IPS-20b (cell line): ENCODE data around the gene HUNK.
"Not testable (repeated sequence)": the region's sequence is repeated elsewhere in the genome, so short reads cannot be mapped to it uniquely, and the experiment has no call there.

Experiments used
- H3K27ac ChIP-seq: one replicate; pipeline ENCODE4 v1.5.1; 2013; ENCODE audit warnings: low read length
- H3K27me3 ChIP-seq: 2 replicates; pipeline ENCODE4 v1.6.1; 2013; ENCODE audit warnings: mild to moderate bottlenecking, low read length, inconsistent platforms; ENCODE audit not compliant: insufficient read depth
- H3K36me3 ChIP-seq: 2 replicates; pipeline ENCODE4 v1.6.1; 2013; ENCODE audit warnings: low read depth, mild to moderate bottlenecking, inconsistent platforms, low read length, moderate library complexity; ENCODE audit not compliant: insufficient read depth
- H3K4me1 ChIP-seq: 2 replicates; pipeline ENCODE4 v1.6.1; 2013; ENCODE audit warnings: mild to moderate bottlenecking, control low read depth, inconsistent platforms, low read length, moderate library complexity; ENCODE audit not compliant: insufficient read depth
- H3K4me3 ChIP-seq: 2 replicates; pipeline ENCODE4 v1.5.1; 2013; ENCODE audit warnings: mild to moderate bottlenecking, low read length, inconsistent platforms
- H3K9ac ChIP-seq: 2 replicates; pipeline ENCODE4 v1.6.1; 2013; ENCODE audit warnings: low read depth, mild to moderate bottlenecking, inconsistent platforms, low read length, moderate library complexity
- H3K9me3 ChIP-seq: 2 replicates; pipeline ENCODE4 v1.6.1; 2013; ENCODE audit warnings: mild to moderate bottlenecking, low read depth, low read length, inconsistent platforms; ENCODE audit not compliant: insufficient read depth

The HUNK gene

GRCh38 chr21:32015461-32016139, 142.8 kb downstream of the HUNK start:
- Histone ChIP-seq H3K9me3 (no peaks in the 10 kb centered on the region), H3K27ac (no peak overlapping the region), H3K36me3 (no peaks in the 10 kb centered on the region), H3K4me3 (no peak overlapping the region), H3K9ac (no peak overlapping the region), H3K27me3 (no peaks in the 10 kb centered on the region), H3K4me1 (no peaks in the 10 kb centered on the region)

- H3K4me1 ChIP-seq: no peaks in the 10 kb centered on the region
- H3K9me3 ChIP-seq: no peaks in the 10 kb centered on the region
- no peaks in the 10 kb centered on the region for H3K27me3 ChIP-seq
- H3K27ac ChIP-seq: no peak overlapping the region
- H3K9ac ChIP-seq: no peak overlapping the region
- no peak overlapping the region for H3K4me3 ChIP-seq
- H3K36me3 ChIP-seq: no peaks in the 10 kb centered on the region
These were observed 145.6 kb downstream of the HUNK start for GRCh38 chr21:32018381-32018780.

- no peaks in the 10 kb centered on the region for H3K9me3 ChIP-seq
- H3K27ac ChIP-seq: no peak overlapping the region
- no peaks in the 10 kb centered on the region for H3K27me3 ChIP-seq
- no peak overlapping the region for H3K9ac ChIP-seq
- no peaks in the 10 kb centered on the region for H3K36me3 ChIP-seq
- no peak overlapping the region for H3K4me3 ChIP-seq
- no peaks in the 10 kb centered on the region for H3K4me1 ChIP-seq
These were observed 147.7 kb downstream of the HUNK start for GRCh38 chr21:32020564-32020963.

- Histone ChIP-seq H3K27me3 (no peaks in the 10 kb centered on the region), H3K9ac (no peak overlapping the region), H3K4me1 (no peaks in the 10 kb centered on the region), H3K27ac (no peak overlapping the region), H3K36me3 (no peaks in the 10 kb centered on the region), H3K9me3 (no peaks in the 10 kb centered on the region), H3K4me3 (no peak overlapping the region)
These were observed 148.6 kb downstream of the HUNK start for GRCh38 chr21:32021319-32021994.

- no peaks in the 10 kb centered on the region for H3K27me3 ChIP-seq
- no peaks in the 10 kb centered on the region for H3K9me3 ChIP-seq
- no peak overlapping the region for H3K4me3 ChIP-seq
- no peak overlapping the region for H3K27ac ChIP-seq
- H3K4me1 ChIP-seq: no peaks in the 10 kb centered on the region
- no peak overlapping the region for H3K9ac ChIP-seq
- no peaks in the 10 kb centered on the region for H3K36me3 ChIP-seq
These were observed 149.3 kb downstream of the HUNK start for GRCh38 chr21:32022146-32022545.

- H3K9ac ChIP-seq: no peak overlapping the region
- no peak overlapping the region for H3K27ac ChIP-seq
- H3K36me3 ChIP-seq: no peaks in the 10 kb centered on the region
- H3K4me1 ChIP-seq: no peaks in the 10 kb centered on the region
- H3K27me3 ChIP-seq: no peaks in the 10 kb centered on the region
- peaks cover 4% of the 10 kb centered on the region; the same call in 1 of the 2 replicates for H3K9me3 ChIP-seq
- no peak overlapping the region for H3K4me3 ChIP-seq
These were observed 157.4 kb downstream of the HUNK start for GRCh38 chr21:32030146-32030652.

GRCh38 chr21:32034850-32035249, 162.0 kb downstream of the HUNK start:
- Histone ChIP-seq H3K36me3 (no peaks in the 10 kb centered on the region), H3K27ac (no peak overlapping the region), H3K27me3 (no peaks in the 10 kb centered on the region), H3K4me1 (no peaks in the 10 kb centered on the region), H3K4me3 (no peak overlapping the region), H3K9me3 (peaks cover 4% of the 10 kb centered on the region; the same call in 1 of the 2 replicates), H3K9ac (no peak overlapping the region)

GRCh38 chr21:32035617-32036016, 162.8 kb downstream of the HUNK start:
- Histone ChIP-seq H3K4me1 (no peaks in the 10 kb centered on the region), H3K9me3 (peaks cover under 1% of the 10 kb centered on the region; the same call in 1 of the 2 replicates), H3K36me3 (no peaks in the 10 kb centered on the region), H3K27ac (no peak overlapping the region), H3K27me3 (no peaks in the 10 kb centered on the region), H3K4me3 (no peak overlapping the region), H3K9ac (no peak overlapping the region)

GRCh38 chr21:32036756-32037155, 163.9 kb downstream of the HUNK start:
- Histone ChIP-seq H3K27ac (no peak overlapping the region), H3K4me3 (no peak overlapping the region), H3K9ac (no peak overlapping the region), H3K36me3 (no peaks in the 10 kb centered on the region), H3K4me1 (no peaks in the 10 kb centered on the region), H3K27me3 (no peaks in the 10 kb centered on the region), H3K9me3 (no peaks in the 10 kb centered on the region; the same call in 1 of the 2 replicates)

- not testable (repeated sequence) for H3K4me1 ChIP-seq, H3K9me3 ChIP-seq, H3K36me3 ChIP-seq, H3K4me3 ChIP-seq, H3K9ac ChIP-seq, H3K27me3 ChIP-seq, H3K27ac ChIP-seq
These were observed 165.9 kb downstream of the HUNK start for GRCh38 chr21:32038751-32039150.

- no peak overlapping the region for H3K9ac ChIP-seq
- peaks cover 5% of the 10 kb centered on the region; the same call in 1 of the 2 replicates for H3K9me3 ChIP-seq
- H3K27ac ChIP-seq: no peak overlapping the region
- no peaks in the 10 kb centered on the region for H3K27me3 ChIP-seq
- H3K4me1 ChIP-seq: no peaks in the 10 kb centered on the region
- no peaks in the 10 kb centered on the region for H3K36me3 ChIP-seq
- H3K4me3 ChIP-seq: no peak overlapping the region
These were observed 170.6 kb downstream of the HUNK start for GRCh38 chr21:32043458-32043857.
